HepG2 (cell line): ENCODE data around the gene KCNMB2.

Experiments used
- ATAD3A ChIP-seq: sonication (generic); formaldehyde crosslinking; IDR thresholded peaks from 2 replicates; pipeline ENCODE4 v1.4.0; 2020; ENCODE audit warnings: missing genetic modification reagents
- CHD2 ChIP-seq: IDR thresholded peaks from 2 replicates; pipeline ENCODE4 v1.6.1; 2011; ENCODE audit warnings: low read depth, low read length, improper control_type of control experiment
- FOXK2 ChIP-seq: fragments of 450-650 bp; IDR thresholded peaks from 2 replicates; pipeline ENCODE4 v1.6.1; 2016
- MAZ ChIP-seq, 2 experiments: sonication (generic) in 1 of 2; formaldehyde crosslinking in 1 of 2; IDR thresholded peaks; 2 replicates each; pipeline versions ENCODE4 v1.5.0 to v1.6.1; 2012 to 2020; ENCODE audit warnings: low read depth in 2 of 2, mild to moderate bottlenecking in 2 of 2, borderline replicate concordance in 1 of 2, improper control_type of control experiment in 1 of 2, low read length in 1 of 2, missing genetic modification reagents in 1 of 2, moderate library complexity in 1 of 2
- MED1 ChIP-seq: sonication (generic); formaldehyde crosslinking; IDR thresholded peaks from 2 replicates; pipeline ENCODE4 v1.4.0; 2020; ENCODE audit warnings: missing genetic modification reagents
- PLRG1 ChIP-seq: fragments of 450-650 bp; conservative IDR thresholded peaks from 2 replicates; pipeline ENCODE4 v1.6.1; 2016
- REST ChIP-seq, 2 experiments: IDR thresholded peaks; 2 replicates each; pipeline ENCODE4 v1.6.1; 2011 to 2012; ENCODE audit warnings: low read length in 2 of 2, borderline replicate concordance in 1 of 2, low read depth in 1 of 2, mild to moderate bottlenecking in 1 of 2, moderate library complexity in 1 of 2
- ZNF570 ChIP-seq: sonication (generic); formaldehyde crosslinking; IDR thresholded peaks from 2 replicates; pipeline ENCODE4 v1.4.0; 2020; ENCODE audit warnings: mild to moderate bottlenecking, missing genetic modification reagents, borderline replicate concordance
- TF ChIP-seq, protein P1 (sequence below): sonication (generic); formaldehyde crosslinking; IDR thresholded peaks from 2 replicates; pipeline ENCODE4 v1.5.0; 2020; ENCODE audit warnings: mild to moderate bottlenecking, missing genetic modification reagents, moderate library complexity
- TF ChIP-seq, protein P2 (sequence below), 2 experiments: sonication (generic) in 1 of 2; formaldehyde crosslinking in 1 of 2; IDR thresholded peaks; 2 replicates each; pipeline versions ENCODE4 v1.5.1 to v1.6.1; 2011 to 2020; ENCODE audit warnings: borderline replicate concordance in 1 of 2, low read depth in 1 of 2, low read length in 1 of 2, mild to moderate bottlenecking in 1 of 2, missing genetic modification reagents in 1 of 2, moderate library complexity in 1 of 2
- TF ChIP-seq, protein P3 (sequence below): sonication (generic); formaldehyde crosslinking; IDR thresholded peaks from 2 replicates; pipeline ENCODE4 v1.5.0; 2020; ENCODE audit warnings: missing genetic modification reagents, mild to moderate bottlenecking, borderline replicate concordance

DNA sequence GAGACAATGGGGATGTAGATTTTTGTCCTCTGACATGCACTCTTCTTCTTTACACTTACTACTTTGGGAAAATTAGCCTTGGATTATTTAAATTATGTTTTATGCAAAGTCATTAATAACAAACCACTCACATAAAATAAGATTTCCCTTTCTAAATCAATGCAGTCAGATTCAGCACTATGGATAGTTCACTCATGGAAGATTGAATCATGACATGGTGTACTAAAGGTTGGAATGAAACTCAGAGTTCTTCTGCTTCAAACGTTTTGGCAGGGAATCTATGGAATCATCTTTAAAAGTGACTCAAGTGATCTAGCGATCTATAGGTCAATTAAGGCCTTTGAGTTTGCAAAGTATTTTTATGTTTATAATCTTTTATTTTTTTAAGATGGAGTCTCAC, 154.3 kb downstream of the KCNMB2 start:
- TF ChIP-seq ATAD3A (CRISPR knock-in tag) (no peak), ZNF570 (CRISPR knock-in tag) (no peak), REST (IDR thresholded peaks at IDR 0.05; ENCODE audit: borderline replicate concordance in 1 of 2, low read depth in 1 of 2, low read length in 2 of 2) (peak in 1 of 2 experiments; percentile 85; a peak in 2 of 4 replicates), MAZ (IDR thresholded peaks at IDR 0.05; ENCODE audit: borderline replicate concordance, low read depth, low read length) (no peak), MAZ (CRISPR knock-in tag; IDR thresholded peaks at IDR 0.05; ENCODE audit: low read depth) (no peak), PLRG1 (no peak), FOXK2 (no peak), MED1 (CRISPR knock-in tag) (no peak), CHD2 (no peak)
- TF ChIP-seq, protein P1, sequence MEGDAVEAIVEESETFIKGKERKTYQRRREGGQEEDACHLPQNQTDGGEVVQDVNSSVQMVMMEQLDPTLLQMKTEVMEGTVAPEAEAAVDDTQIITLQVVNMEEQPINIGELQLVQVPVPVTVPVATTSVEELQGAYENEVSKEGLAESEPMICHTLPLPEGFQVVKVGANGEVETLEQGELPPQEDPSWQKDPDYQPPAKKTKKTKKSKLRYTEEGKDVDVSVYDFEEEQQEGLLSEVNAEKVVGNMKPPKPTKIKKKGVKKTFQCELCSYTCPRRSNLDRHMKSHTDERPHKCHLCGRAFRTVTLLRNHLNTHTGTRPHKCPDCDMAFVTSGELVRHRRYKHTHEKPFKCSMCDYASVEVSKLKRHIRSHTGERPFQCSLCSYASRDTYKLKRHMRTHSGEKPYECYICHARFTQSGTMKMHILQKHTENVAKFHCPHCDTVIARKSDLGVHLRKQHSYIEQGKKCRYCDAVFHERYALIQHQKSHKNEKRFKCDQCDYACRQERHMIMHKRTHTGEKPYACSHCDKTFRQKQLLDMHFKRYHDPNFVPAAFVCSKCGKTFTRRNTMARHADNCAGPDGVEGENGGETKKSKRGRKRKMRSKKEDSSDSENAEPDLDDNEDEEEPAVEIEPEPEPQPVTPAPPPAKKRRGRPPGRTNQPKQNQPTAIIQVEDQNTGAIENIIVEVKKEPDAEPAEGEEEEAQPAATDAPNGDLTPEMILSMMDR (CRISPR knock-in tag), result no peak
- TF ChIP-seq, protein P2, sequence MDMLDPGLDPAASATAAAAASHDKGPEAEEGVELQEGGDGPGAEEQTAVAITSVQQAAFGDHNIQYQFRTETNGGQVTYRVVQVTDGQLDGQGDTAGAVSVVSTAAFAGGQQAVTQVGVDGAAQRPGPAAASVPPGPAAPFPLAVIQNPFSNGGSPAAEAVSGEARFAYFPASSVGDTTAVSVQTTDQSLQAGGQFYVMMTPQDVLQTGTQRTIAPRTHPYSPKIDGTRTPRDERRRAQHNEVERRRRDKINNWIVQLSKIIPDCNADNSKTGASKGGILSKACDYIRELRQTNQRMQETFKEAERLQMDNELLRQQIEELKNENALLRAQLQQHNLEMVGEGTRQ (IDR thresholded peaks at IDR 0.05; ENCODE audit: low read depth, low read length), result no peak
- TF ChIP-seq, protein P2 (CRISPR knock-in tag; IDR thresholded peaks at IDR 0.05; ENCODE audit: borderline replicate concordance), result no peak
- TF ChIP-seq, protein P3, sequence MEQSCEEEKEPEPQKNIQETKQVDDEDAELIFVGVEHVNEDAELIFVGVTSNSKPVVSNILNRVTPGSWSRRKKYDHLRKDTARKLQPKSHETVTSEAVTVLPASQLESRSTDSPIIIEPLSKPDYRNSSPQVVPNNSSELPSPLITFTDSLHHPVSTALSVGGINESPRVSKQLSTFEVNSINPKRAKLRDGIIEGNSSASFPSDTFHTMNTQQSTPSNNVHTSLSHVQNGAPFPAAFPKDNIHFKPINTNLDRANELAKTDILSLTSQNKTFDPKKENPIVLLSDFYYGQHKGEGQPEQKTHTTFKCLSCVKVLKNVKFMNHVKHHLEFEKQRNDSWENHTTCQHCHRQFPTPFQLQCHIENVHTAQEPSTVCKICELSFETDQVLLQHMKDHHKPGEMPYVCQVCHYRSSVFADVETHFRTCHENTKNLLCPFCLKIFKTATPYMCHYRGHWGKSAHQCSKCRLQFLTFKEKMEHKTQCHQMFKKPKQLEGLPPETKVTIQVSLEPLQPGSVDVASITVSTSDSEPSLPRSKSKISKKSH (CRISPR knock-in tag), result no peak
